GM23338 (cell line): Measurements from ENCODE around the gene CTNNA1. TPM values are rescaled to one million over a fixed set of nuclear protein-coding genes. Genes with fewer than 3 reads are reported as not detected.

Source experiments
- ATAC-seq: fragments of 200-7000 bp; cut with Tn5 transposase; 3 replicates; pipeline ENCODE4 v1.9.1; 2020
- DNase-seq: peaks from one replicate; pipeline ENCODE4 v3.0.0-alpha.2; 2015; ENCODE audit warnings: low spot score
- H2AFZ ChIP-seq: fragments of 200-600 bp; sonication (generic); 2 replicates; pipeline ENCODE4 v1.8.0; 2016; ENCODE audit warnings: antibody characterized with exemption, mild to moderate bottlenecking, moderate library complexity
- H3F3A ChIP-seq: fragments of 200-600 bp; sonication (generic); replicated peaks from 2 replicates; pipeline ENCODE4 v1.8.0; 2017; ENCODE audit warnings: antibody characterized with exemption, mixed run types, low read depth
- H3K27ac ChIP-seq: fragments of 200-600 bp; sonication (generic); 2 replicates; pipeline ENCODE4 v1.6.1; 2016; ENCODE audit warnings: low read depth
- H3K27me3 ChIP-seq: fragments of 200-600 bp; sonication (generic); 2 replicates; pipeline ENCODE4 v1.8.0; 2016; ENCODE audit warnings: mild to moderate bottlenecking, mixed run types, moderate library complexity; ENCODE audit not compliant: insufficient read depth
- H3K36me3 ChIP-seq: fragments of 200-600 bp; sonication (generic); 2 replicates; pipeline ENCODE4 v1.8.0; 2016; ENCODE audit warnings: mild to moderate bottlenecking; ENCODE audit not compliant: insufficient read depth
- H3K4me1 ChIP-seq: fragments of 200-600 bp; sonication (generic); 2 replicates; pipeline ENCODE4 v1.8.0; 2016; ENCODE audit warnings: mild to moderate bottlenecking, moderate library complexity; ENCODE audit not compliant: insufficient read depth
- H3K4me2 ChIP-seq: fragments of 200-600 bp; sonication (generic); 2 replicates; pipeline ENCODE4 v1.7.1; 2017; ENCODE audit warnings: mixed run types
- H3K4me3 ChIP-seq: fragments of 200-600 bp; sonication (generic); 2 replicates; pipeline ENCODE4 v1.6.1; 2016; ENCODE audit warnings: mixed run types
- H3K79me2 ChIP-seq: fragments of 200-600 bp; sonication (generic); replicated peaks from 2 replicates; pipeline ENCODE4 v1.8.0; 2017; ENCODE audit warnings: mild to moderate bottlenecking; ENCODE audit not compliant: insufficient read depth
- H3K9me2 ChIP-seq: fragments of 200-600 bp; sonication (generic); 2 replicates; pipeline ENCODE4 v1.8.0; 2017; ENCODE audit not compliant: insufficient read depth
- H4K20me1 ChIP-seq: fragments of 200-600 bp; sonication (generic); replicated peaks from 2 replicates; pipeline ENCODE4 v1.8.0; 2017; ENCODE audit warnings: mild to moderate bottlenecking; ENCODE audit not compliant: insufficient read depth
- H3K27ac Mint-ChIP-seq: 2 replicates; pipeline ENCODE4 v1.8.0; 2020; ENCODE audit warnings: inconsistent platforms, mild to moderate bottlenecking, moderate library complexity, mixed read lengths
- H3K27me3 Mint-ChIP-seq: 3 replicates; pipeline ENCODE4 v1.8.0; 2022; ENCODE audit warnings: low read depth, mild to moderate bottlenecking, moderate library complexity, mixed read lengths, inconsistent platforms; ENCODE audit not compliant: insufficient read depth, poor library complexity
- H3K36me3 Mint-ChIP-seq: 3 replicates; pipeline ENCODE4 v1.8.0; 2021; ENCODE audit warnings: low read depth, mild to moderate bottlenecking, inconsistent platforms, moderate library complexity, mixed read lengths
- H3K4me1 Mint-ChIP-seq: 3 replicates; pipeline ENCODE4 v1.8.0; 2020; ENCODE audit warnings: mild to moderate bottlenecking, inconsistent platforms, mixed read lengths
- H3K4me3 Mint-ChIP-seq: 3 replicates; pipeline ENCODE4 v1.8.0; 2021; ENCODE audit warnings: moderate library complexity, mild to moderate bottlenecking, inconsistent platforms, mixed read lengths
- H3K9me3 Mint-ChIP-seq: 3 replicates; pipeline ENCODE4 v1.8.0; 2020; ENCODE audit warnings: moderate library complexity, mild to moderate bottlenecking, inconsistent platforms, mixed read lengths
- CREB1 ChIP-seq: fragments of 250-450 bp; sonication (Bioruptor Pico); IDR thresholded peaks from 2 replicates; pipeline ENCODE4 v1.5.0; 2020; ENCODE audit warnings: low read depth, mild to moderate bottlenecking, moderate library complexity
- CTCF ChIP-seq, 2 experiments: fragments of 200-600 bp in 1 of 2; sonication (generic) in 1 of 2; conservative IDR thresholded peaks; 2 replicates each; pipeline versions ENCODE4 v1.5.1 to v1.6.1; 2016 to 2017; ENCODE audit warnings: antibody characterized with exemption in 2 of 2, low read depth in 2 of 2, mild to moderate bottlenecking in 2 of 2, moderate library complexity in 1 of 2
- EZH2 ChIP-seq: fragments of 200-600 bp; sonication (generic); IDR thresholded peaks from one replicate; pipeline ENCODE4 v1.8.0; 2017; ENCODE audit warnings: antibody characterized with exemption, mild to moderate bottlenecking, low read depth; ENCODE audit not compliant: unreplicated experiment
- EZH2phosphoT487 ChIP-seq: fragments of 200-600 bp; sonication (generic); IDR thresholded peaks from one replicate; pipeline ENCODE4 v1.8.1; 2018; ENCODE audit warnings: antibody characterized with exemption; ENCODE audit not compliant: unreplicated experiment
- JUNB ChIP-seq: IDR thresholded peaks from one replicate; pipeline ENCODE4 v1.6.1; 2016; ENCODE audit warnings: antibody characterized with exemption; ENCODE audit not compliant: unreplicated experiment
- NANOG ChIP-seq: IDR thresholded peaks from 2 replicates; pipeline ENCODE4 v1.6.1; 2016; ENCODE audit warnings: antibody characterized with exemption, borderline replicate concordance
- POLR2AphosphoS5 ChIP-seq: IDR thresholded peaks from 2 replicates; pipeline ENCODE4 v1.6.1; 2016; ENCODE audit warnings: antibody characterized with exemption, low read depth
- REST ChIP-seq: IDR thresholded peaks from one replicate; pipeline ENCODE4 v1.6.1; 2018; ENCODE audit warnings: antibody characterized with exemption; ENCODE audit not compliant: unreplicated experiment
- STAT1 ChIP-seq: IDR thresholded peaks from one replicate; pipeline ENCODE4 v1.6.1; 2016; ENCODE audit warnings: antibody characterized with exemption; ENCODE audit not compliant: unreplicated experiment
- ZNF114 ChIP-seq: fragments of 250-450 bp; sonication (Bioruptor Pico); IDR thresholded peaks from 2 replicates; pipeline ENCODE4 v1.5.0; 2020; ENCODE audit warnings: mild to moderate bottlenecking, moderate library complexity
- ZNF331 ChIP-seq: fragments of 250-450 bp; sonication (Bioruptor Pico); IDR thresholded peaks from 2 replicates; pipeline ENCODE4 v1.5.0; 2020; ENCODE audit warnings: low read depth, mild to moderate bottlenecking, moderate library complexity
- polyA plus RNA-seq: library from polyadenylated mRNA; unstranded; fragments of >200 nt; fragmentation: Nextera tagmentation; extraction: Ambion mirVana; gene quantifications from 2 replicates; pipeline ENCODE4 v1.2.1, GENCODE V29; 2016
- total RNA-seq: library from RNA; depleted of rRNA; stranded (reverse); fragments of >200 nt; shearing (Covaris generic); gene quantifications from 2 replicates; pipeline ENCODE4 v1.2.3, GENCODE V29; 2014
- TF ChIP-seq, protein P1 (sequence below): IDR thresholded peaks from 2 replicates; pipeline ENCODE4 v1.6.1; 2016; ENCODE audit warnings: antibody characterized with exemption
- TF ChIP-seq, protein P2 (sequence below): fragments of 250-450 bp; sonication (Bioruptor Pico); IDR thresholded peaks from 2 replicates; pipeline ENCODE4 v1.5.0; 2020; ENCODE audit warnings: mild to moderate bottlenecking, moderate library complexity

The CTNNA1 gene
- total and polyA plus RNA-seq, 2 experiments from 2014 or later, result 111 to 348 TPM

DNA sequence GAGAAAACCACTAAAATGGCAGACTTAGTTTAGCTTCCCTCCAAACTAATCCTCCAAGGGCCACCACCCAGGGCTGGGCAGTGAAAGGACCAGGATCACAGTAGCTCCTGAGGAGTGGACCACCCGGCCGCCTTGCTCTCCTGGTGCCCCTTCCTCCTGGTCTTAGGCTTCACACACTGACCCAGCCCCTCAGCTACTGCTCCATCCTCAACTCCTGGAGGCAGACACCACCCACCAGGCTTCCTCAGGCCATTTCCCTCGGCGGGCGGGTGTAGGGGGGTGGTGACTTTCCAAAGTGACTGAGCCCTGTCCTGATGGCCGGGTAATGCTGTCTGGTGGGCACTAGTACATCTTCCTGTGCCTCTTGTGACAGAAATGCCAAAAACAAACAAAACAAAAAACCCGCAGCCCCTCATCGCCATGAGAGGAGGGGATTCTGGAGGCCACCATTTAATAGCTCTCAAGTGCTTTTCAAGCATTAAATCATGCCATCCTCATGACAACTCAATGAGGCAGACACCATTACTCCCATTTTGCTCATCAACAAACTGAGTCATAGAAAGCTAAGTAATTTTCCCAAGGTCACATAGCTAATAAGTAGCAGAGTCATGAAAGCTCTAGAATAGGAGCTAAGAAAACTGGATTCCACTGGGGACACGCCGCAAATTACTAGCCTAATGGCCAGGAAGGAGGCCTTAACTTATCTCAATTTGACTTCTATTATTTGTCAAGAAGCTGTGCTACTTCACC lies 213.2 kb downstream of the CTNNA1 start:
- H3K27me3 ChIP-seq, result no peaks in the 10 kb centered on the region
- H2AFZ ChIP-seq, result no peak overlapping the region
- no peak overlapping the region for H3K4me3 ChIP-seq
- peaks cover 28% of the 10 kb centered on the region for H3K4me1 ChIP-seq
- Mint-ChIP-seq H3K4me3 (no peak overlapping the region), H3K27me3 (peaks cover 4% of the 10 kb centered on the region), H3K4me1 (peaks cover 41% of the 10 kb centered on the region), H3K9me3 (no peaks in the 10 kb centered on the region), H3K27ac (no peak overlapping the region), H3K36me3 (no peaks in the 10 kb centered on the region)
- no peaks in the 10 kb centered on the region for H3K36me3 ChIP-seq
- no peak for TF ChIP-seq REST
- no peak for TF ChIP-seq EZH2
- no peak for TF ChIP-seq NANOG
- TF ChIP-seq STAT1, result no peak
- TF ChIP-seq POLR2AphosphoS5, result no peak
- no peak for TF ChIP-seq ZNF331 (CRISPR knock-in tag)
- TF ChIP-seq, protein P1, sequence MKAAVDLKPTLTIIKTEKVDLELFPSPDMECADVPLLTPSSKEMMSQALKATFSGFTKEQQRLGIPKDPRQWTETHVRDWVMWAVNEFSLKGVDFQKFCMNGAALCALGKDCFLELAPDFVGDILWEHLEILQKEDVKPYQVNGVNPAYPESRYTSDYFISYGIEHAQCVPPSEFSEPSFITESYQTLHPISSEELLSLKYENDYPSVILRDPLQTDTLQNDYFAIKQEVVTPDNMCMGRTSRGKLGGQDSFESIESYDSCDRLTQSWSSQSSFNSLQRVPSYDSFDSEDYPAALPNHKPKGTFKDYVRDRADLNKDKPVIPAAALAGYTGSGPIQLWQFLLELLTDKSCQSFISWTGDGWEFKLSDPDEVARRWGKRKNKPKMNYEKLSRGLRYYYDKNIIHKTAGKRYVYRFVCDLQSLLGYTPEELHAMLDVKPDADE, result no peak
- no peak for TF ChIP-seq EZH2phosphoT487
- TF ChIP-seq ZNF114 (CRISPR knock-in tag), result no peak
- TF ChIP-seq CREB1 (CRISPR knock-in tag), result no peak
- TF ChIP-seq, protein P2, sequence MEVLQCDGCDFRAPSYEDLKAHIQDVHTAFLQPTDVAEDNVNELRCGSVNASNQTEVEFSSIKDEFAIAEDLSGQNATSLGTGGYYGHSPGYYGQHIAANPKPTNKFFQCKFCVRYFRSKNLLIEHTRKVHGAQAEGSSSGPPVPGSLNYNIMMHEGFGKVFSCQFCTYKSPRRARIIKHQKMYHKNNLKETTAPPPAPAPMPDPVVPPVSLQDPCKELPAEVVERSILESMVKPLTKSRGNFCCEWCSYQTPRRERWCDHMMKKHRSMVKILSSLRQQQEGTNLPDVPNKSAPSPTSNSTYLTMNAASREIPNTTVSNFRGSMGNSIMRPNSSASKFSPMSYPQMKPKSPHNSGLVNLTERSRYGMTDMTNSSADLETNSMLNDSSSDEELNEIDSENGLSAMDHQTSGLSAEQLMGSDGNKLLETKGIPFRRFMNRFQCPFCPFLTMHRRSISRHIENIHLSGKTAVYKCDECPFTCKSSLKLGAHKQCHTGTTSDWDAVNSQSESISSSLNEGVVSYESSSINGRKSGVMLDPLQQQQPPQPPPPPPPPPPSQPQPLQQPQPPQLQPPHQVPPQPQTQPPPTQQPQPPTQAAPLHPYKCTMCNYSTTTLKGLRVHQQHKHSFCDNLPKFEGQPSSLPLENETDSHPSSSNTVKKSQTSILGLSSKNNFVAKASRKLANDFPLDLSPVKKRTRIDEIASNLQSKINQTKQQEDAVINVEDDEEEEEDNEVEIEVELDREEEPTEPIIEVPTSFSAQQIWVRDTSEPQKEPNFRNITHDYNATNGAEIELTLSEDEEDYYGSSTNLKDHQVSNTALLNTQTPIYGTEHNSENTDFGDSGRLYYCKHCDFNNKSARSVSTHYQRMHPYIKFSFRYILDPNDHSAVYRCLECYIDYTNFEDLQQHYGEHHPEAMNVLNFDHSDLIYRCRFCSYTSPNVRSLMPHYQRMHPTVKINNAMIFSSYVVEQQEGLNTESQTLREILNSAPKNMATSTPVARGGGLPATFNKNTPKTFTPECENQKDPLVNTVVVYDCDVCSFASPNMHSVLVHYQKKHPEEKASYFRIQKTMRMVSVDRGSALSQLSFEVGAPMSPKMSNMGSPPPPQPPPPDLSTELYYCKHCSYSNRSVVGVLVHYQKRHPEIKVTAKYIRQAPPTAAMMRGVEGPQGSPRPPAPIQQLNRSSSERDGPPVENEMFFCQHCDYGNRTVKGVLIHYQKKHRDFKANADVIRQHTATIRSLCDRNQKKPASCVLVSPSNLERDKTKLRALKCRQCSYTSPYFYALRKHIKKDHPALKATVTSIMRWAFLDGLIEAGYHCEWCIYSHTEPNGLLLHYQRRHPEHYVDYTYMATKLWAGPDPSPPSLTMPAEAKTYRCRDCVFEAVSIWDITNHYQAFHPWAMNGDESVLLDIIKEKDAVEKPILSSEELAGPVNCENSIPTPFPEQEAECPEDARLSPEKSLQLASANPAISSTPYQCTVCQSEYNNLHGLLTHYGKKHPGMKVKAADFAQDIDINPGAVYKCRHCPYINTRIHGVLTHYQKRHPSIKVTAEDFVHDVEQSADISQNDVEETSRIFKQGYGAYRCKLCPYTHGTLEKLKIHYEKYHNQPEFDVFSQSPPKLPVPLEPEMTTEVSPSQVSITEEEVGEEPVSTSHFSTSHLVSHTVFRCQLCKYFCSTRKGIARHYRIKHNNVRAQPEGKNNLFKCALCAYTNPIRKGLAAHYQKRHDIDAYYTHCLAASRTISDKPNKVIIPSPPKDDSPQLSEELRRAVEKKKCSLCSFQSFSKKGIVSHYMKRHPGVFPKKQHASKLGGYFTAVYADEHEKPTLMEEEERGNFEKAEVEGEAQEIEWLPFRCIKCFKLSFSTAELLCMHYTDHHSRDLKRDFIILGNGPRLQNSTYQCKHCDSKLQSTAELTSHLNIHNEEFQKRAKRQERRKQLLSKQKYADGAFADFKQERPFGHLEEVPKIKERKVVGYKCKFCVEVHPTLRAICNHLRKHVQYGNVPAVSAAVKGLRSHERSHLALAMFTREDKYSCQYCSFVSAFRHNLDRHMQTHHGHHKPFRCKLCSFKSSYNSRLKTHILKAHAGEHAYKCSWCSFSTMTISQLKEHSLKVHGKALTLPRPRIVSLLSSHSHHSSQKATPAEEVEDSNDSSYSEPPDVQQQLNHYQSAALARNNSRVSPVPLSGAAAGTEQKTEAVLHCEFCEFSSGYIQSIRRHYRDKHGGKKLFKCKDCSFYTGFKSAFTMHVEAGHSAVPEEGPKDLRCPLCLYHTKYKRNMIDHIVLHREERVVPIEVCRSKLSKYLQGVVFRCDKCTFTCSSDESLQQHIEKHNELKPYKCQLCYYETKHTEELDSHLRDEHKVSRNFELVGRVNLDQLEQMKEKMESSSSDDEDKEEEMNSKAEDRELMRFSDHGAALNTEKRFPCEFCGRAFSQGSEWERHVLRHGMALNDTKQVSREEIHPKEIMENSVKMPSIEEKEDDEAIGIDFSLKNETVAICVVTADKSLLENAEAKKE (CRISPR knock-in tag), result no peak
- TF ChIP-seq CTCF (conservative IDR thresholded peaks at IDR 0.05; ENCODE audit: low read depth in 2 of 2), result no peak
- TF ChIP-seq JUNB, result no peak
- H3F3A ChIP-seq, result no peaks in the 10 kb centered on the region
- H3K79me2 ChIP-seq, result no peaks in the 10 kb centered on the region
- DNase-seq, result no peak
- H3K4me2 ChIP-seq, result no peak overlapping the region
- no peak overlapping the region for H3K27ac ChIP-seq
- ATAC-seq, result no peak
- no peaks in the 10 kb centered on the region for H4K20me1 ChIP-seq
- 0 out of 2 replicates have a peak, but pooled peaks cover 3% of the 10 kb centered on the region for H3K9me2 ChIP-seq
